ENCODE results near the gene MGAT3. TPM values are rescaled to one million over a fixed set of nuclear protein-coding genes. Genes with fewer than 3 reads are reported as not detected.

MGAT3 gene
- total and polyA plus RNA-seq, 2 of the 8 experiments (the other 6 are each of a cell fraction or from before 2014, with no cell fraction given) = 4.3 to 9.2 TPM

DNA sequence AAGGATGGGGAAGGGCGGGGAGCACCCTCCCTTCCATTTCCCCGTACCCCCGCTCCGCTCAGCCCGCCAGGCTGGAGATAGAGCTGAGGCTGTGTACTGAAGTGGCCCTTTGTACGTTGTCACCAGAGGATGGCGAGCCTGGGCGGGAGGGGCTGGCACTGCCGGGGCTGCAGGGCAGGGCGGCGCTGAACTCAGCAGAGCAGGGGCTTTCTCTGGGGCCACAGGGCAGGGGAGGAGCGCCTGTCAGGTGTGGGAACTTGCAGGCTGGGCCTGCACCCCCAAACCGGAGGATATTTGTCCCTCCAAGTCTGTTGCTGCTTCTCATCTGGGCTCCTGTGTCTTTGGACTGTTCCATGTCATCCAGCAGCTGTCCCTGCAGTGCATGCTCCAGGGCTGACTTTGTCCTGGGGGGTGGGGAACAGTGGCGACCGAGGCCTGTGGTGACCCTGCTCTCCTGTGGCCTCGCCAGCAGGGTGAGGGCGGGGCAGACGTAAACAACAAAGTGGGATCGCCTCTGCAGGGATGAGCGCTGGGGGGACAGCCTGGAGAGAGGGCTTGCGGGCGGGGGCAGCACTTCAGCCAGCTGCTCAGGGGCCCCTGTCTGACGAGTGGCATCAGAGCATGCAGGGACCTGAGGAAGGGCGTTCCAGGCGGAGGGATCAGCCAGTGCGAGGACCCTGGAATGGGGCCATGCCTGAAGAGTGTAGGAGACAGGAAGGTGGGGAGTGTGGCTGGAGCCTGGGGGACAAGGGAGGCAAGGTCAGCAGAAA lies 13.1 kb downstream of the MGAT3 start:
- Histone ChIP-seq H2AFZ (ENCODE audit: low read length) (no peak overlapping the region), H3K79me2 (ENCODE audit: control insufficient read depth in 1 of 2, insufficient read depth in 2 of 2, low read length in 2 of 2) (no peaks in the 10 kb centered on the region), H2BK120ac (replicated peaks; ENCODE audit: low read depth, low read length) (peak overlapping the region; percentile 26), H2BK12ac (ENCODE audit: low read depth, low read length) (peak overlapping the region; percentile 62; the same call in 1 of the 2 replicates), H4K20me1 (replicated peaks in 1 of 2; ENCODE audit: control insufficient read depth in 1 of 2, insufficient read depth in 2 of 2, low read length in 2 of 2) (peaks cover 0 to 7% of the 10 kb centered on the region in 2 experiments), H3K56ac (replicated peaks; ENCODE audit: insufficient read length, low read depth, low read length) (no peak overlapping the region), H3K9me3 (ENCODE audit: insufficient read depth in 2 of 2, low read depth in 1 of 2, low read length in 1 of 2) (no peaks in the 10 kb centered on the region), H3K4ac (replicated peaks; ENCODE audit: insufficient read length, low read depth, low read length) (peak overlapping the region; percentile 74), H3K27me3 (replicated peaks in 1 of 4; ENCODE audit: control insufficient read depth in 3 of 4, extremely low read depth in 1 of 4, insufficient read depth in 3 of 4, low read length in 3 of 4) (no peaks in the 10 kb centered on the region), H3K4me1 (replicated peaks in 1 of 4; ENCODE audit: control insufficient read depth in 3 of 4, insufficient read depth in 4 of 4, low read length in 3 of 4) (peaks cover 16 to 49% (median 37%) of the 10 kb centered on the region in 4 experiments), H3K27ac (ENCODE audit: low read depth, low read length) (no peak overlapping the region), H3K79me1 (ENCODE audit: low read depth, low read length) (no peaks in the 10 kb centered on the region; the same call in none of the 2 replicates), H4K8ac (ENCODE audit: extremely low read depth, insufficient read depth, low read length) (no peak overlapping the region), H3K4me3 (ENCODE audit: extremely low read depth in 1 of 4, insufficient read depth in 2 of 4, low read depth in 3 of 4, low read length in 4 of 4) (no peak overlapping the region), H3K4me2 (ENCODE audit: insufficient read depth in 1 of 2, low read depth in 2 of 2, low read length in 2 of 2) (peak overlapping the region in 1 of 2 experiments; percentile 38; a peak in 2 of 4 replicates), H2BK15ac (ENCODE audit: low read length) (peak overlapping the region; percentile 98; the same call in 1 of the 2 replicates), H2AK5ac (ENCODE audit: low read depth, low read length) (no peak overlapping the region), H3K23ac (ENCODE audit: insufficient read length) (no peak overlapping the region), H3K36me3 (ENCODE audit: control insufficient read depth in 2 of 4, insufficient read depth in 4 of 4, low read length in 3 of 4) (no peaks in the 10 kb centered on the region), H4K91ac (replicated peaks; ENCODE audit: insufficient read length, low read length) (peak overlapping the region; percentile 96), H2BK5ac (ENCODE audit: low read depth, low read length) (peak overlapping the region; percentile 84; the same call in 1 of the 2 replicates), H3K18ac (ENCODE audit: extremely low read depth, low read length) (peak overlapping the region; percentile 96), H3K14ac (ENCODE audit: insufficient read length) (no peak overlapping the region), H4K5ac (ENCODE audit: insufficient read length, low read depth, low read length) (peak overlapping the region; percentile 2), H2BK20ac (ENCODE audit: low read length) (0 out of 2 replicates have a peak overlapping the region, but pooled peaks have one; percentile 41), H3K23me2 (ENCODE audit: low read depth, low read length) (no peaks in the 10 kb centered on the region), H3K9ac (replicated peaks in 1 of 4; ENCODE audit: extremely low read depth in 1 of 4, low read depth in 3 of 4, low read length in 3 of 4) (0 out of 7 replicates have a peak overlapping the region, but pooled peaks of 1 of the 4 experiments have one; percentile 11)
- FAIRE-seq (no peak), DNase-seq (ENCODE audit: low read depth in 1 of 2, low spot score in 2 of 2) (no peak)
- ChIA-PET POLR2A (ENCODE audit: partially characterized antibody) (interaction anchor here (1.4 to 3.8 kb wide), 6 partner anchors 9 to 150 kb away, joined by 3 to 11 read pairs (median 7); partner anchors contain the start of genes ATF4 and RPL3), CTCF (ENCODE audit: partially characterized antibody) (interaction anchor here (1.2 to 5.0 kb wide), 8 partner anchors 8 to 126 kb away, joined by 3 to 18 read pairs (median 11); no protein-coding TSS in a partner anchor)
- 71% methylated on average over 26 of the region's 26 CpGs; no CpG with 5 or more reads in 1 of the 2 experiments for WGBS, 2 experiments (ENCODE audit: extremely low coverage in 1 of 2, insufficient coverage in 1 of 2, insufficient read length in 1 of 2, insufficient replicate concordance in 2 of 2, low coverage in 1 of 2, low lambda C conversion rate in 2 of 2, missing lambda C conversion rate in 1 of 2)
- TF ChIP-seq BCL11A (IDR thresholded peaks at IDR 0.05; ENCODE audit: low read depth in 2 of 2, low read length in 2 of 2) (no peak), TBP (IDR thresholded peaks at IDR 0.05; ENCODE audit: low read depth, low read length) (no peak), SAP30 (IDR thresholded peaks at IDR 0.05; ENCODE audit: insufficient read depth, insufficient replicate concordance, low read length) (no peak), JUN (IDR thresholded peaks at IDR 0.05; ENCODE audit: low read depth, low read length) (no peak), SRF (IDR thresholded peaks at IDR 0.05; ENCODE audit: low read depth, low read length) (no peak), KDM1A (IDR thresholded peaks at IDR 0.05; ENCODE audit: borderline replicate concordance, low read length) (no peak), ATF3 (IDR thresholded peaks at IDR 0.05; ENCODE audit: insufficient read depth, low read depth, low read length) (no peak), SUZ12 (IDR thresholded peaks at IDR 0.05; ENCODE audit: low read length) (no peak), TEAD4 (IDR thresholded peaks at IDR 0.05; ENCODE audit: low read depth, low read length) (no peak), SIX5 (IDR thresholded peaks at IDR 0.05; ENCODE audit: low read depth, low read length) (no peak), ZNF274 (IDR thresholded peaks at IDR 0.05; ENCODE audit: borderline replicate concordance, extremely low read depth, low read length) (no peak)

Data from H1 (cell line).